Prostate gland (tissue), 2 donors: ENCODE measurements around the gene PAPPA. TPM values are rescaled to one million over a fixed set of nuclear protein-coding genes. Genes with fewer than 3 reads are reported as not detected.

ENCODE experiments used
- DNase-seq: peaks from one replicate; pipeline ENCODE4 v3.0.0-alpha.2; 2019; ENCODE audit warnings: low spot score
- H3K27ac ChIP-seq, 2 donors: fragments of 200-600 bp; sonication (generic); 2 replicates each; pipeline ENCODE4 v1.5.1; 2017 to 2019
- H3K27me3 ChIP-seq: fragments of 200-600 bp; sonication (generic); replicated peaks from 2 replicates; pipeline ENCODE4 v1.5.1; 2019; ENCODE audit not compliant: insufficient read depth
- H3K36me3 ChIP-seq, 2 donors: fragments of 200-600 bp; sonication (generic); 1 replicate in 1 of 2; 2 replicates in 1 of 2; pipeline versions ENCODE4 v1.5.1 to v1.8.1; 2017 to 2019
- H3K4me1 ChIP-seq: fragments of 200-600 bp; sonication (generic); replicated peaks from 2 replicates; pipeline ENCODE4 v1.5.1; 2019
- H3K4me3 ChIP-seq, 2 donors: fragments of 200-600 bp; sonication (generic); 2 replicates each; pipeline ENCODE4 v1.5.1; 2017 to 2019
- H3K9me3 ChIP-seq: fragments of 200-600 bp; sonication (generic); 2 replicates; pipeline ENCODE4 v1.5.1; 2017
- POLR2A ChIP-seq: fragments of 450-650 bp; IDR thresholded peaks from one replicate; pipeline ENCODE4 v1.6.1; 2016; ENCODE audit warnings: antibody characterized with exemption, mild to moderate bottlenecking
- POLR2AphosphoS5 ChIP-seq: sonication (generic); formaldehyde crosslinking; IDR thresholded peaks from one replicate; pipeline ENCODE4 v1.6.1; 2017; ENCODE audit warnings: antibody characterized with exemption
- WGBS: methylation state at CpG from one replicate; pipeline ENCODE4 v1.1.5; 2018; 5-methylcytosine and 5-hydroxymethylcytosine counted together
- intact Hi-C: fragments of 100-400 bp; cut with DNase I; formaldehyde crosslinking; loops from one replicate; pipeline ENCODE4 v1.14.2; 2022
- total RNA-seq, 2 donors: library from RNA; depleted of rRNA; stranded (reverse); fragments of >200 nt; gene quantifications; one replicate each; pipeline ENCODE4 v1.1.0, GENCODE V29; 2016
- TF ChIP-seq, protein P1 (sequence below), 4 experiments: fragments of 200-600 bp in 2 of 4; fragments of 450-650 bp in 2 of 4; sonication (generic) in 2 of 4; IDR thresholded peaks; 1 replicate in 3 of 4; 2 replicates in 1 of 4; pipeline ENCODE4 v1.5.1; 2016 to 2019; ENCODE audit warnings: antibody characterized with exemption in 4 of 4, mild to moderate bottlenecking in 2 of 4, moderate library complexity in 2 of 4

The PAPPA gene
- total RNA-seq, 2 donors from 2014 or later: 0.27 to 1.8 TPM

DNA sequence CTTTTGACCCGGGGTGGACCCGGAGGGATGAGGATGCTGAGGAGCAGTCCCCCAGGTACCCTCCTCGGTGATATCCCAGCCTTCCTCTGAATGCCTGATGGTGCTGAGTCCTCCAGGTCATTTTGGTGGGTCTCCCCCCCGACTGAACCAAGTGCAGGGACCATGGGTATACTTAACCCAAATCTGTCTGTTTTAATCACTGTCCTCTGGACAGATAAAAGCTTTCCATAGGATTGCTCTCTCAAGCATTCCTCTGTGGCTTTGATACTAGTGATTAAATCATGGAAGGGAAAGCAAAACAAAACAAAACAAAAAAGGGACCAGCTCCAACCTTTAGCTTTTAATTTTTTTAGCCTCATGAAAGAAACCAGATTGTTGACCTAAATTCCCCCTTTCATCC lies 26.0 kb downstream of the PAPPA start:
- no peaks in the 10 kb centered on the region for H3K27me3 ChIP-seq
- no peak overlapping the region for H3K27ac ChIP-seq
- no peaks in the 10 kb centered on the region for H3K36me3 ChIP-seq
- H3K9me3 ChIP-seq: no peaks in the 10 kb centered on the region
- H3K4me1 ChIP-seq: no peaks in the 10 kb centered on the region
- no peak for DNase-seq
- 66% methylated on average over 4 of the region's 4 CpGs for WGBS
- TF ChIP-seq POLR2A: no peak
- TF ChIP-seq, protein P1, sequence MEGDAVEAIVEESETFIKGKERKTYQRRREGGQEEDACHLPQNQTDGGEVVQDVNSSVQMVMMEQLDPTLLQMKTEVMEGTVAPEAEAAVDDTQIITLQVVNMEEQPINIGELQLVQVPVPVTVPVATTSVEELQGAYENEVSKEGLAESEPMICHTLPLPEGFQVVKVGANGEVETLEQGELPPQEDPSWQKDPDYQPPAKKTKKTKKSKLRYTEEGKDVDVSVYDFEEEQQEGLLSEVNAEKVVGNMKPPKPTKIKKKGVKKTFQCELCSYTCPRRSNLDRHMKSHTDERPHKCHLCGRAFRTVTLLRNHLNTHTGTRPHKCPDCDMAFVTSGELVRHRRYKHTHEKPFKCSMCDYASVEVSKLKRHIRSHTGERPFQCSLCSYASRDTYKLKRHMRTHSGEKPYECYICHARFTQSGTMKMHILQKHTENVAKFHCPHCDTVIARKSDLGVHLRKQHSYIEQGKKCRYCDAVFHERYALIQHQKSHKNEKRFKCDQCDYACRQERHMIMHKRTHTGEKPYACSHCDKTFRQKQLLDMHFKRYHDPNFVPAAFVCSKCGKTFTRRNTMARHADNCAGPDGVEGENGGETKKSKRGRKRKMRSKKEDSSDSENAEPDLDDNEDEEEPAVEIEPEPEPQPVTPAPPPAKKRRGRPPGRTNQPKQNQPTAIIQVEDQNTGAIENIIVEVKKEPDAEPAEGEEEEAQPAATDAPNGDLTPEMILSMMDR (IDR thresholded peaks at IDR 0.05): no peak
- no peak for TF ChIP-seq POLR2AphosphoS5
- H3K4me3 ChIP-seq: no peak overlapping the region
- intact Hi-C loops: no loop called here

DNA sequence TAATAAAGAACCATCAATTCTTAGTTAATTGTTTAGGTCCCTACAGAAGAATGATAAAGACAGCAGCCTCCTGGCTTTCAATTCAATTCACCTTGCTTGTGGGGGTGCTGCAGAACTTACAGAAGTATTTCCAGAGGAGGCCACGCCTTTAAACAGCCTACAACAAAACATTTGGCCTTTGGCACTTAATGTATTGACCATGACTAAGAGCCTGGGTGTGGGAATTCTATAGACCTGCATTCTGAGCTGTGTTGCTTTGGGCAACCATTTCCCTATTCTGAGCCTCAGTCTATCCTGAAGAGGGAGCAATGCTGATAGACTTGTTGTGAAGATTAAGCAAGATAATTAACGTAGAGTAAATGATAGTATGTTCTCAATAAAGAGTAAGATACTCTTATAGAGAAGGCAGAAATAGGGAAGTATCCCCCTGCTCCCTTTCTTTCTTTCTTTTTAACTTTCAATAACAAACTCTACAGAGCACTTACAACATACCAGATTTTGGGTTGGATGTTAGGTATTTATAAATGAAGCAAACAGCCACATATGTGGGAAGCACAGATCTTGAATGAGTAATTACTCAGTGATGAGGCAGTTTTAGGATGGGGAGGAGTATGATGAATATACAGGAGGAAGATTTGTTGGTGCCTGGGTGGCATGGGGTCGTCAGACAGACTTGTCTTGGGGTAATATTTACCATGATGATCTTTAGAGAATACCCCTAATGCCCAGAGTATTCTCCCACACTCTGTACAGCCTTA lies 28.4 kb downstream of the PAPPA start:
- 75% methylated on average over 3 of the region's 3 CpGs for WGBS
- H3K9me3 ChIP-seq: no peaks in the 10 kb centered on the region
- intact Hi-C loops: no loop called here

DNA sequence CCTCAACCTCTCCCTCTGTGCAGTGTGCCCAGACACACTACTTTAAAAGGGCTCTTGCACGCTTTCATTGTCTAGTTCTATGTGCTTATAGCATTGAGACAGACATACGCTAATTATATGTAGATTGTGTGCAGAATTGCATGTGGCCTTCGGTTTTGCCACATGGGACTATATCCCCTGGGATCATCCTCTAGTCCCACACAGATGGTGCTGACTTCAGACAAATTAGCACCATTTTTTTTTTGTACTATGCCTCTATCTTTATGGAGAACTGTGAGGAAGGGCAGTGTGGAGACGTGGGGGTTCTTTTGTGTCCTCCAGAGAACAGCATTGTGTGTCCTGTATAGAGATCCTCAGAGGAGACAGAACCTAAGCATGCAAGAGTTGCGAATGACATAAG lies 29.3 kb downstream of the PAPPA start:
- no peak overlapping the region for H3K27ac ChIP-seq
- no peaks in the 10 kb centered on the region for H3K4me1 ChIP-seq
- intact Hi-C loops: no loop called here
- no peaks in the 10 kb centered on the region for H3K27me3 ChIP-seq
- H3K4me3 ChIP-seq: no peak overlapping the region
- H3K36me3 ChIP-seq: no peaks in the 10 kb centered on the region
- DNase-seq: no peak
- H3K9me3 ChIP-seq: no peaks in the 10 kb centered on the region
- WGBS: 84% methylated on average over 5 of the region's 5 CpGs
- TF ChIP-seq, protein P1 (IDR thresholded peaks at IDR 0.05): no peak
- no peak for TF ChIP-seq POLR2AphosphoS5
- no peak for TF ChIP-seq POLR2A

More for the DNA sequence above, 28.4 kb downstream of the PAPPA start:
- no peak overlapping the region for H3K4me3 ChIP-seq
- no peak for DNase-seq
- H3K4me1 ChIP-seq: no peaks in the 10 kb centered on the region
- H3K36me3 ChIP-seq: no peaks in the 10 kb centered on the region
- no peaks in the 10 kb centered on the region for H3K27me3 ChIP-seq
- no peak overlapping the region for H3K27ac ChIP-seq
- no peak for TF ChIP-seq POLR2AphosphoS5
- no peak for TF ChIP-seq POLR2A
- TF ChIP-seq, protein P1 (IDR thresholded peaks at IDR 0.05): no peak

DNA sequence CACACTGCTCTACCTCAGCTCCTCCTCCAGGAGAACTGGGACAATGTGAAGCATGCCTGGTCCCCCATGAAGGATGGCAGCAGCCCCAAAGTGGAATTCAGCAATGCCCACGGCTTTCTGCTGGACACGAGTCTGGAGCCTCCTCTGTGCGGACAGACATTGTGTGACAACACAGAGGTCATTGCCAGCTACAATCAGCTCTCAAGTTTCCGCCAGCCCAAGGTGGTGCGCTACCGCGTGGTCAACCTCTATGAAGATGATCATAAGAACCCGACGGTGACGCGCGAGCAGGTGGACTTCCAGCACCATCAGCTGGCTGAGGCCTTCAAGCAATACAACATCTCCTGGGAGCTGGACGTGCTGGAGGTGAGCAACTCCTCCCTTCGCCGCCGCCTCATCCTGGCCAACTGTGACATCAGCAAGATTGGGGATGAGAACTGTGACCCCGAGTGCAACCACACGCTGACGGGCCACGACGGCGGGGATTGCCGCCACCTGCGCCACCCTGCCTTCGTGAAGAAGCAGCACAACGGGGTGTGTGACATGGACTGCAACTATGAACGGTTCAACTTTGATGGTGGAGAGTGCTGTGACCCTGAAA lies 34.1 kb downstream of the PAPPA start:
- no peaks in the 10 kb centered on the region for H3K27me3 ChIP-seq
- no peaks in the 10 kb centered on the region for H3K4me1 ChIP-seq
- intact Hi-C loops: no loop called here
- no peaks in the 10 kb centered on the region for H3K9me3 ChIP-seq
- DNase-seq: no peak
- H3K4me3 ChIP-seq: no peak overlapping the region
- TF ChIP-seq POLR2AphosphoS5 (no peak), POLR2A (no peak)
- TF ChIP-seq, protein P1 (IDR thresholded peaks at IDR 0.05): no peak
- no peaks in the 10 kb centered on the region for H3K36me3 ChIP-seq
- H3K27ac ChIP-seq: no peak overlapping the region
- WGBS: 98% methylated on average over 27 of the region's 27 CpGs

DNA sequence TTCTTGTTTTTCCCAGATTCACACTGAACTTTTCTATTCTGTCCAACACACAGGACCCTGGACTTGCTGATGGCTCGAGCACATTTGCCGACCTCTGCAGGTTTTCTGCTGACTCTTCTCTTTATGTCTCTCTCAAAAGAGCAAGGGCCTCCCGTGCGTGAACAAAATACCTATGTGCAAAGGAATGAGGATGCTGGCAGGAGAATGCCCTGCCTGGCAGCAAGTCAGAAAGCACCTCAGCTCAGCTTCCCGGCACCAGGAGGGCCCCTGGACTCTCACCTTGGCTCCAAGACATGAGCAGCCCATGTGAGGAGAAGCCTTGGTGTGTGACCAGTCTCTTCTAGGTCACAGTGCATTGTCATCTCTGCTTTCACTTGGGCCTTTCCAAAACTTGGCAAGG lies 36.1 kb downstream of the PAPPA start:
- intact Hi-C loops: no loop called here
- no peak for TF ChIP-seq POLR2AphosphoS5
- TF ChIP-seq POLR2A: no peak
- Histone ChIP-seq H3K27me3 (no peaks in the 10 kb centered on the region), H3K4me1 (no peaks in the 10 kb centered on the region), H3K27ac (no peak overlapping the region), H3K9me3 (no peaks in the 10 kb centered on the region), H3K36me3 (no peaks in the 10 kb centered on the region), H3K4me3 (no peak overlapping the region)
- peak; percentile 38 for DNase-seq
- 55% methylated on average over 5 of the region's 5 CpGs for WGBS
